Measurements from ENCODE around the gene VSTM2B. TPM values are rescaled to one million over a fixed set of nuclear protein-coding genes. Genes with fewer than 3 reads are reported as not detected.

Gene VSTM2B
- total RNA-seq, 1 experiment from 2014 or later = not detected

- intact Hi-C loops (cut with micrococcal nuclease; ENCODE audit: unreplicated experiment) = no loop called here
- no peaks in the 10 kb centered on the region for H3K4me1 ChIP-seq (ENCODE audit: insufficient read depth, low read length, poor library complexity, severe bottlenecking)
- ChIA-PET POLR2A (ENCODE audit: low non-redundant PET) (no interaction called here), CTCF (no interaction called here)
- H3K36me3 ChIP-seq (ENCODE audit: insufficient read depth, low read length, poor library complexity, severe bottlenecking) = no peaks in the 10 kb centered on the region
- H3K27ac ChIP-seq (ENCODE audit: low read depth, low read length, poor library complexity, severe bottlenecking) = no peak overlapping the region
- TF ChIP-seq EZH2 (IDR thresholded peaks at IDR 0.05; ENCODE audit: borderline replicate concordance, low read depth, low read length, poor library complexity, severe bottlenecking) = no peak
- TF ChIP-seq CTCF (conservative IDR thresholded peaks at IDR 0.05; ENCODE audit: low read depth, low read length) = no peak
- H3K27me3 ChIP-seq (replicated peaks; ENCODE audit: insufficient read depth, low read depth, low read length, poor library complexity) = no peaks in the 10 kb centered on the region
- no peak overlapping the region for H3K4me3 ChIP-seq (ENCODE audit: low read depth, low read length, poor library complexity, severe bottlenecking)
- no peak for DNase-seq (ENCODE audit: low spot score)
- H3K9me3 ChIP-seq (ENCODE audit: low read depth, low read length, poor library complexity, severe bottlenecking) = no peaks in the 10 kb centered on the region
- BruUV-seq (replicated peaks) = no TSS peak
Measured at GRCh38 chr19:29510701-29511265, 15.0 kb upstream of the VSTM2B start.

DNA sequence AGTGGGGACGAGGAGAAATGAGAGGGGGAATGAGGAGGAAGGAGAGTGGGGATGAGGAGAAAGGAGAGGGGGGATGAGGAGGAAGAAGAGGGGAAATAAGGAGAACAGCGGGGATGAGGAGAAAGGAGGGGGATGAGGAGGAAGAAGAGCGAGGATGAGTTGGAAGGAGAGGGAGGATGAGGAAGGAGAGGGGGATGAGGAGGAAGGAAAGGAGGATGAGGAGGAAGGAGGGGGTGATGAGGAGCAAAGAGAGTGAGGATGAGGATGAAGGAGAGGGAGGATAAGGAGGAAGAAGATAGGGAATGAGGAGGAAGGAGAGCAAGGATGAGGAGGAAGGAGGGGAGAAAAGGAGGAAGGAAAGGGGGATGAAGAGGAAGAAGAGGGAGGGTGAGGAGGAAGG lies 14.0 kb upstream of the VSTM2B start:
- Histone ChIP-seq H3K4me1 (ENCODE audit: insufficient read depth, low read length, poor library complexity, severe bottlenecking) (no peaks in the 10 kb centered on the region), H3K36me3 (ENCODE audit: insufficient read depth, low read length, poor library complexity, severe bottlenecking) (no peaks in the 10 kb centered on the region), H3K9me3 (ENCODE audit: low read depth, low read length, poor library complexity, severe bottlenecking) (no peaks in the 10 kb centered on the region), H3K4me3 (ENCODE audit: low read depth, low read length, poor library complexity, severe bottlenecking) (no peak overlapping the region), H3K27me3 (replicated peaks; ENCODE audit: insufficient read depth, low read depth, low read length, poor library complexity) (no peaks in the 10 kb centered on the region), H3K27ac (ENCODE audit: low read depth, low read length, poor library complexity, severe bottlenecking) (no peak overlapping the region)
- ChIA-PET POLR2A (ENCODE audit: low non-redundant PET) (no interaction called here), CTCF (no interaction called here)
- TF ChIP-seq EZH2 (IDR thresholded peaks at IDR 0.05; ENCODE audit: borderline replicate concordance, low read depth, low read length, poor library complexity, severe bottlenecking) (no peak), CTCF (conservative IDR thresholded peaks at IDR 0.05; ENCODE audit: low read depth, low read length) (no peak)
- BruUV-seq (replicated peaks) = no TSS peak
- no peak for DNase-seq (ENCODE audit: low spot score)
- intact Hi-C loops (cut with micrococcal nuclease; ENCODE audit: unreplicated experiment) = no loop called here

DNA sequence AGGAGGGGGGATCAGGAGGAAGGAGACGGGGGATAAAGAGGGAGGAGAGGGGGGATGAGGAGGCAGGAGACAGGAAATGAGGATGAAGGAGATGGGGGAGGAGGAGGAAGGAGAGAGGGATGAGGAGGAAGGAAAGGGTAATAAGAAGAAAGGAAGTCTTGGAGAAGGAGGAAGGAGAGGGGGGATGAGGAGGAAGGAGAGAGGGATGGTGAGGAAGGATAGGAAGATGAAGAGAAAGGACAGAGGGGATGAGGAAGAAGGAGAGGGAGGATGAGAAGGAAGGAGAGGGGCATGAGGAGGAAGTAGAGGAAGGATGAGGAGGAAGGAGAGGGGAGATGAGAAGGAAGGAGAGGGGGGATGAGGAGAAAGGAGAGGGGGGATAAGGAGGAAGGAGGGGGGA lies 13.0 kb upstream of the VSTM2B start:
- POLR2A ChIA-PET (ENCODE audit: low non-redundant PET) = no interaction called here
- no peaks in the 10 kb centered on the region for H3K4me1 ChIP-seq (ENCODE audit: insufficient read depth, low read length, poor library complexity, severe bottlenecking)
- TF ChIP-seq EZH2 (IDR thresholded peaks at IDR 0.05; ENCODE audit: borderline replicate concordance, low read depth, low read length, poor library complexity, severe bottlenecking) (no peak), CTCF (conservative IDR thresholded peaks at IDR 0.05; ENCODE audit: low read depth, low read length) (no peak)
- H3K4me3 ChIP-seq (ENCODE audit: low read depth, low read length, poor library complexity, severe bottlenecking) = no peak overlapping the region
- no peak for DNase-seq (ENCODE audit: low spot score)
- no peak overlapping the region for H3K27ac ChIP-seq (ENCODE audit: low read depth, low read length, poor library complexity, severe bottlenecking)
- CTCF ChIA-PET = no interaction called here
- intact Hi-C loops (cut with micrococcal nuclease; ENCODE audit: unreplicated experiment) = no loop called here
- no peaks in the 10 kb centered on the region for H3K27me3 ChIP-seq (replicated peaks; ENCODE audit: insufficient read depth, low read depth, low read length, poor library complexity)
- no TSS peak for BruUV-seq (replicated peaks)
- no peaks in the 10 kb centered on the region for H3K36me3 ChIP-seq (ENCODE audit: insufficient read depth, low read length, poor library complexity, severe bottlenecking)
- no peaks in the 10 kb centered on the region for H3K9me3 ChIP-seq (ENCODE audit: low read depth, low read length, poor library complexity, severe bottlenecking)
